Stimulated activated CD8-positive, alpha-beta memory T cell treated with anti-CD3 and anti-CD28 coated beads, Interleukin-12 subunit alpha, Interleukin-12 subunit beta, amount 100 ng/mL, for 24 hours (primary cell): ENCODE measurements around the gene PRPF31.
"Not testable (repeated sequence)": the region's sequence is repeated elsewhere in the genome, so short reads cannot be mapped to it uniquely, and the experiment has no call there.

Experiments
- DNase-seq: peaks from one replicate; pipeline ENCODE4 v3.0.0-alpha.2; 2020; ENCODE audit errors: extremely low read depth

PRPF31 gene

GRCh38 chr19:54115109-54116063, at the start of gene PRPF31, which contains the start of gene TFPT:
TSS of gene PRPF31 (plus strand) at chr19:54115754. CDS start at chr19:54118279, 2,525 bp downstream.
TSS of gene TFPT (minus strand) at chr19:54115657. CDS start at chr19:54115269, 388 bp downstream.
- peak; percentile 91 for DNase-seq

GRCh38 chr19:54069470-54069869, 46.1 kb upstream of the PRPF31 start:
- DNase-seq: no peak

DNA sequence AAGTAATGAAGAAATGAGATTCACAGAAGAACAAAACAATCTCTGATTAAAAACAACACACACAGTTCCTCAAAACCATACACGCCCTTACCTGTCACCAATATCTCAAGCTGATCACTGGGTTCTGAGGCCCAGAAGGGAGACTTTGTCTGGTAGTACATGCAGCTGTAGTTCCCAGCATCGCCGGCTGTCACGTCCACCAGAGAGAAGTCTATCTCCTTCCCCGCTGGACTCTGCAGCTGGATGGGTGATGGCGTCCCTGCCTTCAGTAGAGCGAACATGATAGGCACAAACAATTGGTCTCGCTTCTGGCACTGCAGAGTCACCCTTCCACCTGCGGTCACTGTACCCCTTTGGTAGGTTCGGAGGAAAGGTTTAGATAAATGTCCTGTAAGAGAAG, 41.7 kb upstream of the PRPF31 start:
- no peak for DNase-seq

DNA sequence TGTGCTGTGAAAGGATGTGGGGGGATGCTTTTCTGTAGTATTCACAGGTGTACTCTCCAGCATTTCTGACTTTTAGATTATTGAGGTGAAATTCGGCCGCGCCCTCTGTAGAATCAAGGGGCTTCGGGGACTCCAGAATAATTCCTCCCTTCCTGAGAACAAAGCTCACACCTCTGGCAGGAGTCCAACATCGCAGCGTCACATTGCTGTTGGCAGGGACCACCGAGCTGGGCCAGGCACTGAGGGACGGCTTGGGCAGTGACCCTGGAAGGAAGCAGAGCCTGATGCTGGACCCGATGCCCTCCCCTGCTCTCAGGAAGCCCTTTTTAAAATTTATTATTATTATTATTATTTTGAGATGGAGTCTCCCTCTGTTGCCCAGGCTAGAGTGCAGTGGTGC, 40.7 kb upstream of the PRPF31 start:
- DNase-seq: no peak

DNA sequence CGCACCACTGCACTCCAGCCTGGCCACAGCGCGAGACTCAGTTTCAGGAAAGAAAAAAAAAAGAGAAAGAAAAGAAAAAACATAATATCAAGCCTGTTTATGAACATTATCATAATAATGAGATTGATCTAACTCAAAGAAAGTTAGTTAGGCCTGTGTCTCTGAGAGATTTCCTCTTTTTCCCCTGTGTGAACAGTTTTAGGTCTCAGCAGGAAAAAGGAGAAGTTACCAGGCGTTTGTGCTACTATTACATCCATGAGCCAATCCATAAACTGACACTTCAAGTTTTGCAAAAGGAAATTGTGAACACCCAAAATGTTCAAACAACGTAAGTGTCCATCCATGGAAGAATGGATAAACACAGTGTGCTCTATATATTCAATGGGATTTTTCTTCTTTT, 38.2 kb upstream of the PRPF31 start:
- no peak for DNase-seq

GRCh38 chr19:54081032-54081431, 34.5 kb upstream of the PRPF31 start, which contains the start of gene TARM1:
TSS of gene TARM1 (minus strand) at chr19:54081365. CDS start at chr19:54081340, 25 bp downstream.
- DNase-seq: no peak

- DNase-seq: no peak
Measured at GRCh38 chr19:54084410-54084809, 31.1 kb upstream of the PRPF31 start.

DNA sequence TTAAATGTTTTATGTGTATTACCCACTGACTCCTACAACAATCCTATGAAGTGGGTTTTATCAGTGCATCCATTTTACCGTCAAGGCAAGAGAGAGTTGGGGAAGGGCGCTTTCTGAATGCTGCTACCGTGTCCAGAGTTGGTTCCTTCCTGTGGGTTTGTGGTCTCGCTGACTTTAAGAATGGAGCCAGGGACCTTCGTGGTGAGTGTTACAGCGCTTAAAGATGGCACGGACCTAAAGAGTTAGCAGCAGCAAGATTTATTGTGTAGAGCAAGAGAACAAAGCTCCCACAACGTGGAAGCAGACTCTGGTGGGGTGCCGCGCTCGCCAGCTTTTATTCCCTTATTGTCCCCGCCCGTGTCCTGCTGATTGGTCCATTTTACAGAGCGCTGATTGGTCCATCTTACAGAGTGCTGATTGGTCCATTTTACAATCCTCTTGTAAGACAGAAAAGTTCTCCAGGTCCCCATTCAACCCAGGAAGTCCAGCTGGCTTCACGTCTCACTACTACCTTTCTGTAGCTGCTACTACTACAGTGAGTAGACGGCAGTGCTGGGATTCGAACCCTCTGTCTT, 21.0 kb upstream of the PRPF31 start:
- DNase-seq: no peak

DNA sequence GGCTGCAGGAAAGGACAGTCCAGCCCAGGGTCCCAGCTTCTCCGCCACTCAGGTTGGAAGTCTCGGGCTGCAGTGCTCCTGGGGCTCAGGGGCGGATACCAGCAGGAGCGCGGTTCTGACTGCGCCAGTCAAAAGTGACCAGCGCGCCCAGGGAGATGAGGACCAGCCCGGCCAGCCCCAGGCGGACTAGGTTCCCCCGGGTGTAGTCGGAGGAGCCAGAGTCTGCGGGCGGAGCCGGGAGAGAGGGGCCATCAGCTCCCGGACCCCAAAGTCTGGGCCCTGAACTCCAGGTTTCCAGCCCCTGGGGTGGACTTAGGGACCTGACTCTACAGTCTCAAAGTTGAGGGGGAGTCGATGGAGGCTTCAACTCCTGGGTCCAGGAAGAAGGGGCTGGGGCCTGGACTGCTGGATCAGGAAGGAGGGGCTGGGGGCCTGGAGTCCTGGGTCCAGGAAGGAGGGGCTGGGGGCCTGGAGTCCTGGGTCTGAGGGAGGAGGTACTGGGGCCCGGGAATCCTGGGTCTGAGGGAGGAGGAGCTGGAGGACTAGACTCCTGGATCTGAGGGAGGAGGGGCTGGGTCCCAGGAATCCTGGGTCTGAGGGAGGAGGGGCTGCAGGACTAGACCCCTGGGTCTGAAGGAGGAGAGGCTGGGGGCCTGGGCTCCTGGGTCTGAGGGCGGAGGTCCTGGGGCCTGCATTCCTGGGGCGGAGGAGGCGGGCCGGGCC, 20.3 kb upstream of the PRPF31 start:
- DNase-seq: no peak

DNA sequence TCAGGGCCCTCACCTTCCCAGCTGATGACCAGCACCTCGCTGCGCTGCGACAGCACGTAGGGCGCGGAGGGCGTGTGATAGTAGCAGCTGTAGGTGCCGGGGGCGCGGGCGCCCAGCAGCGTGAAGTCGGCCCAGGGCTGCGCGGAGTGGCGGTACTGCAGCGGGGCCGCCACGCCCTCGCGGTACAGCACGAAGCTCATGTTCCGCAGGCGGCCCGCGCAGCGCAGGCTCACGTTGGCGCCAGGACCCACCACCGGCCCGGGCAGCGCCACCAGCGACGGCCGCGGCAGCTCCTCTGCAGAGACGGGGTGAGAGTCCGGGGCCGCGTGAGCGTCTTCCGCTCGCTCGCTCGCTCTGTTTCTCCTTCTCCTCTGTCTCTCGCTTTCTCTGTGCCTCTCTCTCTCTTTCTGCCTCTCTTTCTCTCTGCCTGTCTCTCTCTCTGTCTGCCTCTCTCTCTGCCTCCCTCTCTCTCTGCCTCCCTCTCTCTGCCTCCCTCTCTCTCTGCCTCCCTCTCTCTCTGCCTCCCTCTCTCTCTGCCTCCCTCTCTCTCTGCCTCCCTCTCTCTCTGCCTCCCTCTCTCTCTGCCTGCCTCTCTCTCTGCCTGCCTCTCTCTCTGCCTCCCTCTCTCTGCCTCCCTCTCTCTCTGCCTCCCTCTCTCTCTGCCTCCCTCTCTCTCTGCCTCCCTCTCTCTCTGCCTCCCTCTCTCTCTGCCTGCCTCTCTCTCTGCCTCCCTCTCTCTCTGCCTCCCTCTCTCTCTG, 19.5 kb upstream of the PRPF31 start:
- not testable (repeated sequence) for DNase-seq

- no peak for DNase-seq
Measured at GRCh38 chr19:54096617-54097106, 18.9 kb upstream of the PRPF31 start.

DNA sequence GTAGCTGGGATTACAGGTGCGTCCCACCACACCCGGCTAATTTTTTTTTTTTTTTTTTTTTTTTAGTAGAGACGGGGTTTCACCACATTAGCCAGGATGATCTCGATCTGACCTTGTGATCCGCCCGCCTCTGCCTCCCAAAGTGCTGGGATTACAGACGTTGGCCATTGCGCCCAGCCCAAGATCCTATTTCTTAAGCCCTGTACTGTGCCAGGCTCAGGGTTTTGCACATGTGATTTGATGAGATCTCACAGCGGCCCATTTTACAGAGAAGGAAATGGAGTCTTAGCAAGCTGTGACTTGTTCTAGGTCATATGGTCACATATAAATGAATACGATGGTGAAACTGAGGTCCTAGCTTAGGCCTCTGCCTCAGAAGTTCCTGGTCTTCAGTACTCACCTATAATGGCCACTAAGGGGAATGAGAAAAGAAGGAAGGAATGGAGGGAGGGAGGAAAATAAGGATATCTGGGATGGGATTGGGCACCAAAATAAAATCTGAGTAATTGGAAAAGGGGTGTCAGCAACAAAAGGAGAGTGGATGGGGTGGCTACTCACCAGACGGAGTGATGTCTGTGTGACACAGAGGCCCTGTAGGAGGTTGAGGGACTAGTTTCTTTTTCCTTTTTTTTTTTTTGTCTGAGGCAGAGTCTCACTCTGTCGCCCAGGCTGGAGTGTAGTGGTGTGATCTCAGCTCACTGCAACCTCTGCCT, 16.2 kb upstream of the PRPF31 start:
- DNase-seq: no peak

- DNase-seq: not testable (repeated sequence)
Measured at GRCh38 chr19:54099903-54100255, 15.7 kb upstream of the PRPF31 start.

DNA sequence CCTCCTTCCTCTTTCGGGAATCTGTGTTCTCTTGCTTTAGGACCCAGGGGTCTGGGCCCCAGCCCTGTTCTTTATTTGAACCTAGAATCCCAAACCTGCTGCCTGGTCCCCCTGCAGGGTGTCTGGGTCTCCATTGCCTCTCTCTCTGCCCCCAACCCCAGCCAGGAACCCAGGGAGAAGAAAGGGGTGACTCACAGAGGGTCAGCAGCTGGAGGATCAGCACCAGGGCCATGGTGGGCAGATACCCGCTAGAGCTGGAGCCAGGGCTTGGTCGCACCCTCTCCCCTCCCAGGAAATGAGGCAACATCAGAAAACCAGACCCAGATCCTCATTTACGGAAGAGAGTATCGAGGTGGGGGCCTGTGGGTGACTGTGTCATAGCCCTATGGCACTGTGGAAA, 15.0 kb upstream of the PRPF31 start, which contains the start of gene OSCAR:
Gene OSCAR, minus strand, starts transcription at position 243 of the 400 bp plus-strand sequence. Its CDS starts 11 bp downstream, at position 232.
- no peak for DNase-seq

GRCh38 chr19:54102421-54103169, 13.0 kb upstream of the PRPF31 start, which contains the start of gene NDUFA3:
TSS of gene NDUFA3 (plus strand) at chr19:54102855. CDS start at chr19:54102879, 24 bp downstream.
- DNase-seq: peak; percentile 95

- DNase-seq: no peak
Measured at GRCh38 chr19:54104998-54105715, 10.4 kb upstream of the PRPF31 start.

GRCh38 chr19:54105796-54106195, 9.8 kb upstream of the PRPF31 start:
- DNase-seq: no peak

DNA sequence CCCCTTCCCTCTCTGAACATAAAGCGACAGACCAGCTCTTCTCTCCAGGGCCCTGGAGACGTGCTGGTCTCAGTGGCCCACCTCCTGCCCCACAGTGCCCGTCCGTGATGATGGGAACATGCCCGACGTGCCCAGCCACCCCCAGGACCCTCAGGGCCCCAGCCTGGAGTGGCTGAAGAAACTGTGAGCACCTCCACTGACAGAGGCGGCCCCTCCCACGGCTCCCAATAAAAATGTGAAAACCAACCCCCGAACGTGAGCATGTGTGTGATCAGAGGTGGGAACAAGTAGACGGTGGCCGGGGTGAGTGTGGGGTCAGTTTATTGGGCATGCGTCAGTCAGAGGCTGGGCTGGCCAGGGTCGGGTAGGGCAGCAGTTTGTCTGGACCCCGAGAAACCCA, 8.8 kb upstream of the PRPF31 start:
- DNase-seq: no peak

DNA sequence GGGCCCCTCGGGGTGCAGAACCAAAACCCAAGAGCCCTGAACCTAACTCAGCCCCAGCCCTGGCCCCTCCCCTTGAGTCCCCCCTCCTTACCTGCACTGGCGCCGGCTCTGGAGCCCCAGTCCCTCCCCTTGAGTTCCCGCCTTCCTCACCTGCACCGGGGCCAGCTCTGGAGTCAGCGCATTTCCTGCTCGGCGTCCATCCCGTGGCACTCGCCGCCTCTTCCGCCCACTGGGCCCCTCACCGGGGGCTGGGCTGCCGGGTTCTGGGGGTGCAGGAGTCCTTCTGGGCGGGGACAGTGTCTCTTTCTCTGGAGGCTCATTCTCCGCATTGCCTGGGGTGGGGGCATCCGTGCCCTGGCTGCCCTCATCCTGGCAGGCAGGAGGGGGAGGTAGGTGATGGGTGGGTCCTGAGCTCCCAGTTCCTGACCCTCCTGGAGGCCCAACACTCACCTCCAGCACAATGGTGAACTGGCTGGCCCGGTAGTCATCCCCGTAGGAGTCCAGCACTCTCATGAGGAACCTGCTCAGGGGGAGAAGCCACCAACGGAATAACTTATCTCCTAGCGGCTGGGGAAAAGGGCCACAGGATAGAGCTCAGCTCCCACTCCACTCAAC, 7.6 kb upstream of the PRPF31 start:
- DNase-seq: no peak
